HEK293 (cell line): ENCODE results near the gene KCNS3.
A peak's percentile ranks its signal among the peaks of the same experiment; 100 is the strongest.

Experiments used
- IKZF3 ChIP-seq: fragments of 450-650 bp; IDR thresholded peaks from 2 replicates; pipeline ENCODE4 v1.5.0; 2018; ENCODE audit warnings: missing biosample characterization, mild to moderate bottlenecking, missing genetic modification characterization, moderate library complexity
- KLF9 ChIP-seq: fragments of 450-650 bp; formaldehyde crosslinking; IDR thresholded peaks from 2 replicates; pipeline ENCODE4 v1.5.1; 2016; ENCODE audit warnings: missing biosample characterization, missing genetic modification characterization, low read depth
- PRDM1 ChIP-seq: fragments of 450-650 bp; formaldehyde crosslinking; IDR thresholded peaks from 2 replicates; pipeline ENCODE4; 2016; ENCODE audit warnings: missing biosample characterization, missing genetic modification characterization
- REPIN1 ChIP-seq: fragments of 450-650 bp; formaldehyde crosslinking; IDR thresholded peaks from 2 replicates; pipeline ENCODE4 v1.5.1; 2017; ENCODE audit warnings: missing biosample characterization, missing genetic modification characterization, low read depth
- SETDB1 ChIP-seq: IDR thresholded peaks from one replicate; pipeline ENCODE4 v1.6.1; 2017; ENCODE audit warnings: mild to moderate bottlenecking, low read length, moderate library complexity, mixed read lengths; ENCODE audit not compliant: insufficient read length
- SP2 ChIP-seq: fragments of 450-650 bp; formaldehyde crosslinking; IDR thresholded peaks from 2 replicates; pipeline ENCODE4 v1.5.1; 2016; ENCODE audit warnings: missing biosample characterization, missing genetic modification characterization
- YY2 ChIP-seq: fragments of 450-650 bp; formaldehyde crosslinking; IDR thresholded peaks from 2 replicates; pipeline ENCODE4 v1.5.1; 2016; ENCODE audit warnings: missing biosample characterization, missing genetic modification characterization
- ZBTB20 ChIP-seq: fragments of 450-650 bp; formaldehyde crosslinking; IDR thresholded peaks from 2 replicates; pipeline ENCODE4 v1.5.1; 2016; ENCODE audit warnings: missing biosample characterization, missing genetic modification characterization
- ZFP41 ChIP-seq: fragments of 450-650 bp; formaldehyde crosslinking; IDR thresholded peaks from 2 replicates; pipeline ENCODE4 v1.5.1; 2016; ENCODE audit warnings: missing biosample characterization, missing genetic modification characterization, borderline replicate concordance
- ZNF112 ChIP-seq: fragments of 450-650 bp; formaldehyde crosslinking; IDR thresholded peaks from 2 replicates; pipeline ENCODE4 v1.5.0; 2017; ENCODE audit warnings: missing biosample characterization, missing genetic modification characterization
- ZNF133 ChIP-seq: fragments of 450-650 bp; formaldehyde crosslinking; IDR thresholded peaks from 2 replicates; pipeline ENCODE4 v1.5.1; 2016; ENCODE audit warnings: missing biosample characterization, missing genetic modification characterization
- ZNF16 ChIP-seq: fragments of 450-650 bp; formaldehyde crosslinking; IDR thresholded peaks from 2 replicates; pipeline ENCODE4 v1.5.1; 2016; ENCODE audit warnings: low read depth, missing biosample characterization, missing genetic modification characterization
- ZNF23 ChIP-seq: fragments of 450-650 bp; formaldehyde crosslinking; IDR thresholded peaks from 2 replicates; pipeline ENCODE4 v1.5.1; 2016; ENCODE audit warnings: missing biosample characterization, missing genetic modification characterization, borderline replicate concordance
- ZNF280C ChIP-seq: fragments of 450-650 bp; formaldehyde crosslinking; IDR thresholded peaks from 2 replicates; pipeline ENCODE4 v1.5.1; 2016; ENCODE audit warnings: missing biosample characterization, missing genetic modification characterization
- ZNF335 ChIP-seq: fragments of 450-650 bp; formaldehyde crosslinking; conservative IDR thresholded peaks from 2 replicates; pipeline ENCODE4 v1.5.1; 2016; ENCODE audit warnings: missing biosample characterization, missing genetic modification characterization
- ZNF426 ChIP-seq: fragments of 450-650 bp; formaldehyde crosslinking; IDR thresholded peaks from 2 replicates; pipeline ENCODE4 v1.5.1; 2017; ENCODE audit warnings: missing biosample characterization, missing genetic modification characterization, mild to moderate bottlenecking, inconsistent platforms, moderate library complexity
- ZNF449 ChIP-seq: fragments of 450-650 bp; formaldehyde crosslinking; IDR thresholded peaks from 2 replicates; pipeline ENCODE4 v1.5.1; 2017; ENCODE audit warnings: missing biosample characterization, mild to moderate bottlenecking, missing genetic modification characterization, moderate library complexity
- ZNF501 ChIP-seq: fragments of 450-650 bp; formaldehyde crosslinking; IDR thresholded peaks from 2 replicates; pipeline ENCODE4 v1.5.1; 2016; ENCODE audit warnings: missing biosample characterization, missing genetic modification characterization
- ZNF518A ChIP-seq: fragments of 450-650 bp; formaldehyde crosslinking; conservative IDR thresholded peaks from 2 replicates; pipeline ENCODE4 v1.5.1; 2016; ENCODE audit warnings: low read depth, missing biosample characterization, missing genetic modification characterization
- ZNF561 ChIP-seq: fragments of 450-650 bp; IDR thresholded peaks from 2 replicates; pipeline ENCODE4 v1.5.1; 2018; ENCODE audit warnings: missing biosample characterization, missing genetic modification characterization, borderline replicate concordance
- ZNF610 ChIP-seq: fragments of 450-650 bp; formaldehyde crosslinking; IDR thresholded peaks from 2 replicates; pipeline ENCODE4 v1.5.1; 2016; ENCODE audit warnings: missing biosample characterization, missing genetic modification characterization, borderline replicate concordance
- ZNF658 ChIP-seq: fragments of 450-650 bp; formaldehyde crosslinking; IDR thresholded peaks from 2 replicates; pipeline ENCODE4; 2016; ENCODE audit warnings: missing biosample characterization, missing genetic modification characterization
- TF ChIP-seq, protein P1 (sequence below): fragments of 450-650 bp; formaldehyde crosslinking; IDR thresholded peaks from 2 replicates; pipeline ENCODE4 v1.5.1; 2017; ENCODE audit warnings: missing biosample characterization, missing genetic modification characterization
- TF ChIP-seq, protein P2 (sequence below): fragments of 450-650 bp; formaldehyde crosslinking; IDR thresholded peaks from 2 replicates; pipeline ENCODE4 v1.5.1; 2016; ENCODE audit warnings: missing biosample characterization, missing genetic modification characterization

The KCNS3 gene

GRCh38 chr2:17879137-17879912 lies 858 bp downstream of the KCNS3 start (continued):
- TF ChIP-seq SP2 (tag by site-specific recombination) (peak; percentile 87), ZFP41 (no peak), ZBTB20 (peak; percentile 94), ZNF561 (tag by site-specific recombination) (peak; percentile 54), REPIN1 (tag by site-specific recombination) (no peak), KLF9 (tag by site-specific recombination) (peak; percentile 11; the same call in 1 of the 2 replicates), ZNF112 (tag by site-specific recombination) (no peak), ZNF280C (tag by site-specific recombination) (no peak), ZNF501 (tag by site-specific recombination) (no peak), ZNF658 (no peak), ZNF133 (tag by site-specific recombination) (no peak), SETDB1 (no peak), ZNF23 (tag by site-specific recombination) (no peak), ZNF335 (peak; percentile 86), ZNF610 (no peak), YY2 (tag by site-specific recombination) (no peak), IKZF3 (tag by site-specific recombination) (peak; percentile 90), ZNF518A (tag by site-specific recombination) (no peak), ZNF426 (no peak), ZNF449 (tag by site-specific recombination) (peak; percentile 88), PRDM1 (tag by site-specific recombination) (no peak), ZNF16 (tag by site-specific recombination) (no peak)
- TF ChIP-seq, protein P1, sequence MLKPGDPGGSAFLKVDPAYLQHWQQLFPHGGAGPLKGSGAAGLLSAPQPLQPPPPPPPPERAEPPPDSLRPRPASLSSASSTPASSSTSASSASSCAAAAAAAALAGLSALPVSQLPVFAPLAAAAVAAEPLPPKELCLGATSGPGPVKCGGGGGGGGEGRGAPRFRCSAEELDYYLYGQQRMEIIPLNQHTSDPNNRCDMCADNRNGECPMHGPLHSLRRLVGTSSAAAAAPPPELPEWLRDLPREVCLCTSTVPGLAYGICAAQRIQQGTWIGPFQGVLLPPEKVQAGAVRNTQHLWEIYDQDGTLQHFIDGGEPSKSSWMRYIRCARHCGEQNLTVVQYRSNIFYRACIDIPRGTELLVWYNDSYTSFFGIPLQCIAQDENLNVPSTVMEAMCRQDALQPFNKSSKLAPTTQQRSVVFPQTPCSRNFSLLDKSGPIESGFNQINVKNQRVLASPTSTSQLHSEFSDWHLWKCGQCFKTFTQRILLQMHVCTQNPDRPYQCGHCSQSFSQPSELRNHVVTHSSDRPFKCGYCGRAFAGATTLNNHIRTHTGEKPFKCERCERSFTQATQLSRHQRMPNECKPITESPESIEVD (tag by site-specific recombination) = no peak
- TF ChIP-seq, protein P2, sequence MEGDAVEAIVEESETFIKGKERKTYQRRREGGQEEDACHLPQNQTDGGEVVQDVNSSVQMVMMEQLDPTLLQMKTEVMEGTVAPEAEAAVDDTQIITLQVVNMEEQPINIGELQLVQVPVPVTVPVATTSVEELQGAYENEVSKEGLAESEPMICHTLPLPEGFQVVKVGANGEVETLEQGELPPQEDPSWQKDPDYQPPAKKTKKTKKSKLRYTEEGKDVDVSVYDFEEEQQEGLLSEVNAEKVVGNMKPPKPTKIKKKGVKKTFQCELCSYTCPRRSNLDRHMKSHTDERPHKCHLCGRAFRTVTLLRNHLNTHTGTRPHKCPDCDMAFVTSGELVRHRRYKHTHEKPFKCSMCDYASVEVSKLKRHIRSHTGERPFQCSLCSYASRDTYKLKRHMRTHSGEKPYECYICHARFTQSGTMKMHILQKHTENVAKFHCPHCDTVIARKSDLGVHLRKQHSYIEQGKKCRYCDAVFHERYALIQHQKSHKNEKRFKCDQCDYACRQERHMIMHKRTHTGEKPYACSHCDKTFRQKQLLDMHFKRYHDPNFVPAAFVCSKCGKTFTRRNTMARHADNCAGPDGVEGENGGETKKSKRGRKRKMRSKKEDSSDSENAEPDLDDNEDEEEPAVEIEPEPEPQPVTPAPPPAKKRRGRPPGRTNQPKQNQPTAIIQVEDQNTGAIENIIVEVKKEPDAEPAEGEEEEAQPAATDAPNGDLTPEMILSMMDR (tag by site-specific recombination) = peak; percentile 86
